GM12878 (cell line): ENCODE measurements around the gene DOK7. TPM values are rescaled to one million over a fixed set of nuclear protein-coding genes. Genes with fewer than 3 reads are reported as not detected.

Experiments used
- ATAC-seq: fragments of 200-7000 bp; cut with Tn5 transposase; 3 replicates; pipeline ENCODE4 v1.9.1; 2020; ENCODE audit warnings: mild to moderate bottlenecking, moderate library complexity
- BruUV-seq: library from RNA; stranded (reverse); fragments of 400-500 nt; replicated peaks from 2 replicates; lab custom pipeline; 2021; lab: Mats Ljungman, UMichigan
- CTCF ChIA-PET: fragments of 300-600 bp; sonication (Branson Sonifier 250); formaldehyde crosslinking; extraction: SDS; loops from one replicate; lab custom pipeline; 2021; ENCODE audit warnings: inconsistent platforms; lab: Yijun Ruan, JAX
- POLR2A ChIA-PET: fragments of 350-600 bp; formaldehyde crosslinking; extraction: SDS; loops from one replicate; lab custom pipeline; 2021; ENCODE audit warnings: inconsistent platforms; lab: Charles Lee
- RAD21 ChIA-PET: fragments of 300-600 bp; sonication (Branson Sonifier 250); formaldehyde crosslinking; loops from one replicate; lab custom pipeline; 2023; ENCODE audit warnings: antibody characterized with exemption; ENCODE audit not compliant: unreplicated experiment; lab: Charles Lee
- SMC1A ChIA-PET: fragments of 300-600 bp; sonication (Branson Sonifier 250); formaldehyde crosslinking; loops from one replicate; lab custom pipeline; 2023; ENCODE audit not compliant: unreplicated experiment, uncharacterized antibody; lab: Charles Lee
- DNase-seq: peaks from one replicate; pipeline ENCODE4 v3.0.0-alpha.2; 2011; ENCODE audit warnings: low read depth, low spot score
- FAIRE-seq: peaks from 3 replicates; lab custom pipeline; 2011; peaks lifted over from hg19 to GRCh38; lab: Jason Lieb, UNC
- H2AFZ ChIP-seq: 2 replicates; pipeline ENCODE4 v1.6.0; 2011; ENCODE audit warnings: low read depth, low read length, control low read depth; ENCODE audit not compliant: control insufficient read depth
- H3K27ac ChIP-seq: 2 replicates; pipeline ENCODE4 v1.5.1; 2011; ENCODE audit warnings: control low read depth; ENCODE audit not compliant: control insufficient read depth, insufficient read depth
- H3K27me3 ChIP-seq, 2 experiments: replicated peaks in 1 of 2; 2 replicates each; pipeline versions ENCODE4 v1.6.0 to v1.6.1; 2011; ENCODE audit warnings: low read length in 1 of 2; ENCODE audit not compliant: control insufficient read depth in 2 of 2, insufficient read depth in 2 of 2
- H3K36me3 ChIP-seq, 2 experiments: 2 replicates each; pipeline ENCODE4 v1.5.1; 2011; ENCODE audit warnings: low read length in 1 of 2; ENCODE audit not compliant: control insufficient read depth in 2 of 2, insufficient read depth in 2 of 2
- H3K4me1 ChIP-seq: 2 replicates; pipeline ENCODE4 v1.6.1; 2011; ENCODE audit warnings: mild to moderate bottlenecking, low read length, moderate library complexity, mixed read lengths; ENCODE audit not compliant: control insufficient read depth, insufficient read depth
- H3K4me2 ChIP-seq: 2 replicates; pipeline ENCODE4 v1.6.0; 2011; ENCODE audit warnings: control low read depth; ENCODE audit not compliant: control insufficient read depth, insufficient read depth
- H3K4me3 ChIP-seq: fragments of 200-600 bp; sonication (generic); 2 replicates; pipeline ENCODE4 v1.5.1; 2016
- H3K79me2 ChIP-seq: 2 replicates; pipeline ENCODE4 v1.6.0; 2011; ENCODE audit warnings: low read length; ENCODE audit not compliant: control insufficient read depth, insufficient read depth
- H3K9ac ChIP-seq: 2 replicates; pipeline ENCODE4 v1.8.0; 2011; ENCODE audit warnings: low read length, control low read depth, mixed read lengths; ENCODE audit not compliant: control insufficient read depth, insufficient read depth
- H3K9me3 ChIP-seq: replicated peaks from 3 replicates; pipeline ENCODE4 v1.5.1; 2011; ENCODE audit warnings: mild to moderate bottlenecking, low read length; ENCODE audit not compliant: control insufficient read depth, insufficient read depth
- H4K20me1 ChIP-seq: 2 replicates; pipeline ENCODE4 v1.6.0; 2011; ENCODE audit not compliant: control insufficient read depth, insufficient read depth
- CEBPZ ChIP-seq: fragments of 150-350 bp; IDR thresholded peaks from 2 replicates; pipeline ENCODE4 v1.6.1; 2016; ENCODE audit warnings: low read depth, low read length
- CUX1 ChIP-seq: IDR thresholded peaks from 2 replicates; pipeline ENCODE4 v1.6.1; 2012; ENCODE audit warnings: improper control_type of control experiment, low read depth, low read length; ENCODE audit not compliant: insufficient replicate concordance
- DPF2 ChIP-seq: fragments of 450-650 bp; IDR thresholded peaks from 2 replicates; pipeline ENCODE4 v1.6.1; 2017; ENCODE audit warnings: mild to moderate bottlenecking
- FOXK2 ChIP-seq: fragments of 450-650 bp; IDR thresholded peaks from 2 replicates; pipeline ENCODE4 v1.6.1; 2017; ENCODE audit warnings: mild to moderate bottlenecking, moderate library complexity
- JUNB ChIP-seq: IDR thresholded peaks from 2 replicates; pipeline ENCODE4 v1.6.1; 2016; ENCODE audit warnings: antibody characterized with exemption, mild to moderate bottlenecking
- POLR2AphosphoS2 ChIP-seq: IDR thresholded peaks from 2 replicates; pipeline ENCODE4 v1.6.1; 2011; ENCODE audit warnings: low read depth, mild to moderate bottlenecking, low read length, improper control_type of control experiment, moderate library complexity
- STAT1 ChIP-seq: fragments of 450-650 bp; conservative IDR thresholded peaks from 2 replicates; pipeline ENCODE4 v1.6.1; 2014; ENCODE audit warnings: antibody characterized with exemption, mild to moderate bottlenecking
- ZNF687 ChIP-seq: fragments of 450-650 bp; IDR thresholded peaks from 2 replicates; pipeline ENCODE4 v1.6.1; 2017; ENCODE audit warnings: mild to moderate bottlenecking, moderate library complexity
- WGBS: methylation state at CpG from one replicate; pipeline ENCODE4 v1.1.6; 2016; ENCODE audit warnings: low lambda C conversion rate; ENCODE audit not compliant: insufficient replicate concordance, insufficient coverage; ENCODE audit errors: missing lambda C conversion rate; 5-methylcytosine and 5-hydroxymethylcytosine counted together
- in situ Hi-C: fragments of 300-500 bp; cut with MboI; formaldehyde crosslinking; loops from 9 replicates; pipeline ENCODE4 v1.14.3; 2018; ENCODE audit warnings: mixed read lengths
- intact Hi-C: fragments of 100-400 bp; cut with micrococcal nuclease; formaldehyde crosslinking; loops from one replicate; pipeline ENCODE4 v1.14.2; 2022; ENCODE audit not compliant: unreplicated experiment
- polyA plus RNA-seq, 11 experiments: library from polyadenylated mRNA; depleted of rRNA in 4 of 11; unstranded in 6 of 11; stranded (reverse) in 5 of 11; fragments of >200 nt; fragmentation: Nextera tagmentation in 4 of 11; fragmentation: Illumina TruSeq in 1 of 11; extraction: Ambion mirVana in 4 of 11; extraction: Trizol in 1 of 11; gene quantifications; 1 replicate in 1 of 11; 2 replicates in 10 of 11; pipeline versions ENCODE4 v1.2.1 to v1.2.3, GENCODE V29; 2011 to 2016; ENCODE audit warnings: inconsistent platforms in 2 of 11, missing spikeins in 2 of 11, low read depth in 1 of 11
- total RNA-seq, 4 experiments: library from RNA; depleted of rRNA in 3 of 4; stranded (reverse); fragments of >200 nt in 3 of 4; fragmentation: Illumina TruSeq in 1 of 4; extraction: Trizol in 1 of 4; gene quantifications; 2 replicates each; pipeline versions ENCODE4 v1.2.1 to v1.2.3, GENCODE V29; 2013 to 2021
- TF ChIP-seq, protein P1 (sequence below): fragments of 450-650 bp; IDR thresholded peaks from 2 replicates; pipeline ENCODE4 v1.6.1; 2017; ENCODE audit warnings: low read depth, mild to moderate bottlenecking, moderate library complexity

Gene DOK7
- total and polyA plus RNA-seq, 10 of the 15 experiments (the other 5 are each of a cell fraction or from before 2014, with no cell fraction given) = 0.04 to 0.46 (median 0.18) TPM; not detected in 4

GRCh38 chr4:3450643-3451042 is 12.5 kb upstream of the DOK7 start:
- CTCF ChIA-PET = no interaction called here
- Histone ChIP-seq H3K4me1 (no peaks in the 10 kb centered on the region), H3K79me2 (no peaks in the 10 kb centered on the region), H4K20me1 (no peaks in the 10 kb centered on the region), H2AFZ (no peak overlapping the region), H3K4me2 (no peak overlapping the region), H3K36me3 (no peaks in the 10 kb centered on the region), H3K9ac (no peak overlapping the region), H3K27ac (no peak overlapping the region), H3K9me3 (no peaks in the 10 kb centered on the region; the same call in 2 of the 3 replicates), H3K27me3 (no peaks in the 10 kb centered on the region), H3K4me3 (no peak overlapping the region)
- BruUV-seq = no TSS peak
- intact Hi-C loops (no loop called here), in situ Hi-C loops (no loop called here)
- no peak for FAIRE-seq
- 96% methylated on average over 4 of the region's 4 CpGs for WGBS
- SMC1A ChIA-PET = no interaction called here
- POLR2A ChIA-PET = no interaction called here
- ATAC-seq = no peak
- no peak for DNase-seq
- RAD21 ChIA-PET = no interaction called here
- TF ChIP-seq DPF2 = no peak
- TF ChIP-seq CUX1 = no peak
- TF ChIP-seq FOXK2 = no peak
- TF ChIP-seq CEBPZ = no peak
- no peak for TF ChIP-seq ZNF687
- TF ChIP-seq JUNB = no peak
- TF ChIP-seq, protein P1, sequence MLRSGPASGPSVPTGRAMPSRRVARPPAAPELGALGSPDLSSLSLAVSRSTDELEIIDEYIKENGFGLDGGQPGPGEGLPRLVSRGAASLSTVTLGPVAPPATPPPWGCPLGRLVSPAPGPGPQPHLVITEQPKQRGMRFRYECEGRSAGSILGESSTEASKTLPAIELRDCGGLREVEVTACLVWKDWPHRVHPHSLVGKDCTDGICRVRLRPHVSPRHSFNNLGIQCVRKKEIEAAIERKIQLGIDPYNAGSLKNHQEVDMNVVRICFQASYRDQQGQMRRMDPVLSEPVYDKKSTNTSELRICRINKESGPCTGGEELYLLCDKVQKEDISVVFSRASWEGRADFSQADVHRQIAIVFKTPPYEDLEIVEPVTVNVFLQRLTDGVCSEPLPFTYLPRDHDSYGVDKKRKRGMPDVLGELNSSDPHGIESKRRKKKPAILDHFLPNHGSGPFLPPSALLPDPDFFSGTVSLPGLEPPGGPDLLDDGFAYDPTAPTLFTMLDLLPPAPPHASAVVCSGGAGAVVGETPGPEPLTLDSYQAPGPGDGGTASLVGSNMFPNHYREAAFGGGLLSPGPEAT = no peak
- no peak for TF ChIP-seq POLR2AphosphoS2
- no peak for TF ChIP-seq STAT1
